Endometrium (tissue), 2 donors: ENCODE measurements around the gene RNLS.
A peak's percentile ranks its signal among the peaks of the same experiment; 100 is the strongest.

ENCODE experiments used
- FAIRE-seq: peaks from 2 replicates; lab custom pipeline; 2012; peaks lifted over from hg19 to GRCh38; lab: Jason Lieb, UNC
- donor health status: control.
- donor health status: control.

The RNLS gene

DNA sequence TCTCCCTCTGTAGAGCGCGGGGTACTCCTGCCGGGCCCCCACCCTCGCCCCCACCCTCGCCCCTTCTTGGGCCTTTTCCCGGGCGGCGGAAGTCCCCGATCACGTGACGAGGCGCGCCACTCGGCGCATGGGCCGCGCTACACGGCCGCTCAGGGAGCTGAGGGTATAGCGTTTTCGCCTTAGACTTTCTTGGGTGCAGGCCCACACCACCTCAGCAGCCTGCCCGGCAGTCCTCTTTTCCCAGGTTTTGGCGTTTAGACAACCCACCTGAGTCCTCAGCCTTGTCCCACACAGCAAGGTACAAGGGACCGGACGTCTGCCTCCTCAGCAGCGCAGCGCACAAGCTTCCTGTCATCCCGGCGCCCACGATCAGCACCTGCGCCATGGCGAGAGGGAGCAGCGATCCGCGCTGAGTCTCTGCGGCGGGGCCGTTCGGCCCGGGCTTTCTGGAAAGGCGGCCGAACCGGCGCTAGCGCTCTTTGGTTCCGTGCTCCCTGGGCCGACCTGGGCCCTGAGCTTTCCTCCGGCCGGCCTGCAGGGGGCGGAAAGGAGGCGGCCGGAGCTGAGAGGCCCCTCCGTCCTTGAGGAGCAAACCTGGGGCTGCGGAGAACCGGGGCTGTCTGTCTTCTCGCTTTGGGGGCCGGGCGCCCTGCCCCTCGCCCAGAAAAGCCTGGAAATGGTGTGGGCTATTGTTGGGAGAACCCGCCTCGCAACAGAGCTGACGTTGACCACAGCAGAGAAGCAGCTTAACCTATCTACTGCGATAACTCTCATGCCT, at the start of gene RNLS:
RNLS (minus strand) TSS at position 513 of the 778 bp plus-strand sequence.
- no peak for FAIRE-seq

DNA sequence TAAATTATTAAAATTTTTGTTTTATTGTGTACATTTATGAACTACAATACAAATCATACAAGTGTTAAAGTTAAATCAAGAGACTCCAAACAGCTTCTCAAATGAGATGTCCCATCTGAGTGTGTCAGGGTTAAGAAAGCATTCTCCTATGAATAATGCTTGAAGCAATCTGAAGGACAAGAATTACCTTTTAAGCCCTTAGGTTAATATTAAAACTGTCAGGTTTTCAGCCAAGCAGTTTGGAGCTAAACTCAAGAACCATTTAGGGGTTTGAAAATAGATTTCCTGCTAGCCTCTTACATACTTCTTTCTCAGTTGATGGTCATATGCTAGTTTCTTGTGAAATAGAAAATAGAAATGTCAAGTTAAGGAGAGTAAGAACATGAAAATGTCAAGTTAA, 41.7 kb upstream of the RNLS start:
- FAIRE-seq, result no peak

DNA sequence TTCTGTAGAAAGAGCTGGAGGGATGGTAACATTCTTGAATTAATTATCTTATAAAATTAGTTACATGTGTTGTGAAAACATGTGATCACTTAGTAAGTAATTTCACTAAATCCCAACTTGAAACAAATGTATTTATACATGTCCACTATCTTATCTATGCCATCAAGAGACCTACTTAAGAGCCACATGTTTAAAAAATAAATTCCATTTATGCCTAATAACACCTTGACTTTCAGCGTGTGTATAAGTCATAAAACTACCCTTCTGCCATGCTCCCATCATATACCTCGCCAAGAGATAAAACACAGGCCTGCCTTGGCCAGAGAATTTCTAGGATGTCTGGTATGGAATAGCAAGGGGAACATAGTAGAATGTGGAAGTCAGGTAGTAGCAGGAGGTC, 40.7 kb upstream of the RNLS start:
- FAIRE-seq, result no peak

DNA sequence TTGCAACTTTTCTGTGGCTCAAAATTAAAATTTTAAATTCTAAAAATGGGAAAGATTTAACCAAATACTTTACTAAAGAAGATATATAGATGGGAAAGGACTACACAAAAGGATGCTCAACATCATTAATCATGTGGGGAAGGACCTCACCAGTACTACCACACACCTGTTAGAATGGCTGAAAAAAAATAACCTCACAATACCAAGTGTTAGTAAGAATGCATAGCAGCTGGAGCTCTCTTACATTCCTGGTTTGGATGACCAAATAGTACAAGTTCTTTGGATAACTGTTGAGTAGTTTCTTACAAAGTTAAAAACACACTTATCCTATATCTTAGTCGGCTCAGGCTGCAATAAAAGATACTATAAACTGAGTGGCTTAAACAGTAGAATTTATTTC, 37.3 kb upstream of the RNLS start:
- no peak for FAIRE-seq

DNA sequence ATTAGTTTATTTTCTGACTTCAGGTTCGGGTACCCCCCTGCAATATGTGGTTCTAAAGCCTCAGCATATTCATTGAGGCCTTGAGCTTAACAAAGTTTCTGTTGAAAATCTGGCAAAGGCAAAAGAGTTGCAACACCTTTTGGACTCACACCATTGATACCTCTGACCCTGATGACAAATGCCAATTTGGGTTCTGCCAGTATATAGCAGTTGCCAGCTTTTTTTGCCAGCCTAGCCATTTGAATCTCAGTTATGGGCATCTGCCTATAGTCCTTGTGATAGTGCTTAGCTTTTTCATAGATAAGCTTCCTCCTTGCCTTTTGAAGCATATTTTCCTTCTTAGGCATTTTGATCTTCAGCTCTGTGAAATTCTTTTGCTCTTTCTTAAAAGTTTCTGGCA, 35.4 kb upstream of the RNLS start:
- FAIRE-seq, result no peak

DNA sequence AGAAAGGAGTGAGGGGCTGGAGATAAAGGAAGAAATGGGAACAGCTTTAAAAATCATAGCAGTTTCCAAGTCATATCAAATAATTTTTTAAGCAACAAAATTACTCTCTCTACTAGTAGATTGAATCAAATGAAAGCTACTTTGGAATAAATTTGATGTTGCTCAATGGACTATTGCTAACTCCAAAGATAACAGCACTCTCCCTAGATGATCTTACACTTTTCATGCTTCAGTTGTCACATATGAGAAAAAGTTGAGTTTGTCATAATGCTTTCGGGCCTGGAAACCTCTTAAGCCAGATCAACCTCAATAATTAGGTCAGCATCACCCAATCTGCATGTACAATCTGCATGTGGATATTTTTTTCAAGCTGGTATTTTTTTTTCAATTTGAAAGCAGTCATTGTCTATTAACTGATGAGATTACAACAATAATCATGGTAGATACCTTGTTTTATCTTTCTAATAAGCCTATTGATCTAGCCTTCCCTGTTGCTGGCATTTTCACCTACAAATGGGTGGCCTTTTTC, 34.7 kb upstream of the RNLS start:
- FAIRE-seq, result no peak

DNA sequence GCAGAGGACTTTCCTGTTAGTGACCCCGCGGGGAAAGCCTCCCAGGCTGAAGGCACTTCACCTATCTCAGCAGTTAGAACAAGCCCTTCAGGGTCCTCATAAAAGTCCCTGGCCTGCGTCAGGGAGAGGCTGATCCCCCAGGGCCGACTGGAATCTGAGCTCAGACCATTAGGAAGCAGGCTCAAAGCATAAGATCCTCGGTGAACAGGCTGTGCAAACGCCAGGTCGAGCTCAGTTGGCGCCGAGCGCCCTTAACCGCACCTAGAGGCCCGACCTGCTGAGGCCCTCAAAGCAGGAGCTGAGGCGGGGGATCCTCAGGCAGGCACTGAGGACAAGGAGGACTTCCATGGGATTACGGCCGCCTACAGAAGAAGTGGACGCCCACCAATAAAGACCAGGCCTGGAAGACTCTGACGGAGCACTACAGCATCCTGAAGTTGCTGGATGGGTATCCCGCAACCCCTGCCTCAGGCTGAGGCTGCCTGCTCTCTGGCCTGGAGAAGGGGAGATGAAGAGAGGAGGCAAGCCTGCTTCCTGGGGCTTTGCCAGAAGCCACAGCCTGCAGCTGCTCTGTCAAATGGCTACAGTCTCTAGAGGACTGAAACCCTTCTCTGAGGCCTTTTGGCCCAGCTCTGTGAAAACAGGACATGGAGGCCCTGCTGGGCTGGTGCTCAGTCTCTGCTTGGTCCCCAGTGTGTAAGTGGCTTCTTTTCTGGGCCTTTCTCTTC, 33.3 kb upstream of the RNLS start:
- FAIRE-seq, result no peak

DNA sequence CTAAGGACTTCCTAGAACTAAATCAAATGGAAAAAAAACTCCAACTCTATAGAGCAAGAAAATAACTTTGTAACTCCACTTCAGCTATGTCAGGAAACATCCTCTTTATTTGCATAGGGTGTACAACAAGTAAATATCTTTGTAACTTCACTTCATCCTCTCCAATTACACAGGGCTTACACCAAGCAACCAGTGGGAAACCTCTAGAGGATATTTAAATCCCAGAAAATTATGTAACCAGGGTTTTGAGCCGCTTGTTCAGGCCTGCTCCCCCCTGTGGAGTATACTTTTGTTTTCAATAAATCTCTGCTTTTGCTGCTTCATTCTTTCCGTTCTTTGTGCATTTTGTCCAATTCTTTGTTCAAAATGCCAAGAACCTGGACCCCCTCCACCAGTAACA, 25.7 kb upstream of the RNLS start:
- FAIRE-seq, result no peak

DNA sequence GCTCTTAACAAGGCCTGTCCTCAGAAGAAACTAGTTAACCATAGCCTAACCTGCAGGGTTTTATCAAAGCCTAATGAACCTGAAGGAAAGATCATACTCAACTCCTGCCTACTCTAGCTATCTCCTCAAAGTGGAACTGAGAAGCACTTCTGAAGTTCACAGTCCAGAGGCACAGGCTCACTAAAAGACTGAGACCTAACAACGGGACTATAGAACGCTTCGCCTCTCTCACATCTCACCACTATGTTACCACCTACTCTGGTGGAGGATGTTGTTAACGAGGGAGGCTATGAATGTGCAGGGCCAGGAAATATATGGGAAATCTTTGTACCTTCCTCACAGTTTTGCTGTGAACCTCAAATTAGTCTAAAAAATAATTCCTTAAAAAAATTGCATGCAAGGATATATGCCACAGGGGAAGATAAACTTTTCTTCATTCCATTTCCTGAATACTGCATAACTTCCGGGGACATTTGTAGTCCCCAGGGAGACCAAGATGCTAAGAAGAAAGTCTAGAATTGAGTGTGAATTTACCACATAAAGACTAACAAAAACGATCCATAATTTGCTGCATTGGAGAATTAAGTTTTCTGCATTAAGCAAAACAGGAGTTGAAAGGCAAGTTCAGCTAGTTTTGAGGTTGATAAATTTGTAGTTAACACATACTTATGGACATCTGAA, 25.1 kb upstream of the RNLS start:
- FAIRE-seq, result no peak

DNA sequence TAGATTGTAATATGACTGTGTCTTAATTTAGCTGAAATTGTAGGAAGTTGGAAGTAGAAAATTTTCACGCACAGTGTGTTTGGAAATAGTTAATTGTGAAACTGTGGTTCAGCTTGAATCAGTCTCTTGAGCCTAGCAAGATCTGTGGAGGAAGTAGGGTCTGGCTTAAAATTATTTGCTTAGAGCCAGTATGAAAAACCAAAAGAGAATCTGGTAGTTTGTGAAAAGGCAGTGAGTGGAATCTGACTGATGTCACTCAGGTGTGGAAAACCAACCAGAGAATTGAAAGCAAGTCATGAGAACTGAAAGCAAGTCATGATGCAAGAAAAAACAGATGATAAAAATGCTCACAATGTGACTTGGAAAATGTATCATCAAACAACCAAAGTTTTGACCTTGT, 14.9 kb upstream of the RNLS start:
- FAIRE-seq, result no peak

DNA sequence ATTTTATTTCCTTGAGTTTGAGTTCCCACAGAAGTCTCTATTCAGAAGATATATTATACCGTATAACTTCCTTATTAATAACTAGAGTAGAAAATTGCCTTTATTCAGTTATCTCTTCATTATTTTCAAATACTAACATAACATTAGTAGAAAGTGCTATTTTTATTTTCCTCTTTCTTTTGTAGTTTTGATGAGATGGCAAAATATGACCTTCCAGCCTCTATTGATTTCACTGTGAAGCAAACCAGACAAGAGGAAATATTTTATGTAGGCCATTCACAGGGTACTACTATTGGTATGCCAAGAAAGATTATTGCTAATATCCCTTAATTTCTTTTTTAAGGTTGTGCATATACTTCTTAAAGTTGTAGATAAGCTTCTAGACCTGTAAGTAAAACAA, 11.4 kb upstream of the RNLS start:
- FAIRE-seq, result no peak

DNA sequence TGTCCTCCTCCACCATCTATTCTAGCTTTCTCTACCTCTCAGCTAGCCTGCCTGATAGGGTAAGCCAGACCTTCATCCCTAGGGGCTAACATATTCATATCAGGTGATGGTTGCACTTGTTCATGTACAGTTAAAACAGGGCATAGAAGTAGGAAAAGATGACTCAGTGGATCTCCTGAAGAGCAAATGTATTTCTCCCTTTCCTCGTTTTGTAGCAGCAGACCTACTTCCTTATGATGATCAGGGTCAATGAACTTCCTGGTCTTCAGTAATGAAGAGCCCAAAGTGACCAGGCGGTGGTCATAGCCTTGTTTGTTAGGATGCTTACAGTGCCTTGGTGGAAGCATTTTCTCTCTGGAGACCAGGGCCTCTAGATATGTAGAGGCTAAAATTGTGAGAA, 9.8 kb upstream of the RNLS start:
- no peak for FAIRE-seq

DNA sequence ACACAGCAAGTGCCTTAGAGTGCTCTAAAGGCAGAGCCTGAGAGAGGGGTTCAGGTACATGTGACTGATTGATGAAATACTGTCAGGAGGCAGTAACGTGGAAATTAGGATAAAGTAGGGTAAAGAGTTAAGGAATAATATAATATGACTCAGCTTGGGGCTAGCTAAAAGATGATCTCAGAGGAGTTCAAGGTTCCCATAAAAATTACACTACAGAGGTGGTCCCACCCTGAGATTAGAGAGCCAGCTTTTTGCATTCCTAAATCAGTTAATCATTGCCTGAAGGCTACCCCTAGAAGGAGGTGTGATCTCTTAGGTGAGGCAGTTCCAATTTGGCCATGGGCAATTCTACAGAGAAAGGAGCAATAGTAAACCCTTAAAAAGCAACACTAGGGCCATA, 9.3 kb upstream of the RNLS start:
- FAIRE-seq, result no peak

DNA sequence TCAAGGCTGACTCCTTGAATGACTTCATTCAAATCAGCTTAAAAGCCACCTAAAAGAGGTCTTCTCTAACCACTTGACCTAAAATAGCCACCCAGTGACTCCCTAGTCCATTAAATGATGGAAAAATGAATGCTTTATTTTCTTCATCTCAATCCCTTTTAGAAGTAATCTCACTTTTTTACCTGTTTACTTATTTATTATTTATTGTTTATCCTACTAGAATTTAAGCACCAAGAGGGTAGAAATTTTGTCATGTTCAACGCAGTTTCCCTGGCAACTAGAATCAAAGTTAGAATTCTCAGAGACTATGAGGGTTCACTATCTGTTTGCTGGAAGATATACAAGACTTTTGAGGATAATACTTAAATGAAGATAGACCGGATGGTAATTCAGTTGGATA, 3.3 kb upstream of the RNLS start, which contains the start of gene LIPJ:
LIPJ (plus strand) TSS at position 301 of the 400 bp plus-strand sequence. CDS start 3,926 bp downstream, outside the sequence.
- FAIRE-seq, result no peak

DNA sequence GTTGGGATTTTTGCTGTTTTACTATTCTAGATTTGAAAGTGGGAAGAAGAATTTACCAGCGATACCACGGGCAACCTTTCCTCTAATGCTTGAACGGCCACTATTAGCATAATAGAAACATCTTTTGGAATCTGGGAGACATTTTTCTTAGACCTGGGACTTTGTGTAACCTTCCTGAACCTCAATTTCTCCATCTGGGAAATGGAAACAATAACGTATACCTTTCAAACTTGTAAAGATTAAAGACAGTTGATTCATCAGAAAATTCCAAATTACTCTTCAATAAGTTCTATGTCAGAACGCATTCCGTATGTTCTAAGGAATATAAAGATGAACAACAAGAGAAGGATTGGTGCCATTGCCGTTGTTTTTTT, 453 bp upstream of the RNLS start:
- FAIRE-seq, result no peak

DNA sequence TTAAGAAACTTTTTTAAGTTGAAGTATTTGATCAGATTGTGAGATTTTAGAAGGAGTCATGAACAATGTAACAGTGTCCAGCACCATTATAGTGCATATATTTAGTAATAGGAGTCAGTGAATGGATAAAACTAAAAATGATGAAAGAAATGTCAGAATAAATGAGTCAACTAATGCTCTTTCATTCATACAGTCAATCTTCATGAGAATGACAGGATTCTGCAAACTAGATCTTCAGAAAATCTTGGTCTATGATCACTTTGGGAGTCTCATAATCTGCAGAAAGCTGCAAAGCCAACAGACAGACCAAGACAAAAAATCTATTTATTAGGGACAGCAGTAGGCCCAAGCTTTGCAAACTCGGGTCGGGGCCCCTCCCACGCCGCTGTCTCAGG, 710 bp downstream of the RNLS start:
- no peak for FAIRE-seq

DNA sequence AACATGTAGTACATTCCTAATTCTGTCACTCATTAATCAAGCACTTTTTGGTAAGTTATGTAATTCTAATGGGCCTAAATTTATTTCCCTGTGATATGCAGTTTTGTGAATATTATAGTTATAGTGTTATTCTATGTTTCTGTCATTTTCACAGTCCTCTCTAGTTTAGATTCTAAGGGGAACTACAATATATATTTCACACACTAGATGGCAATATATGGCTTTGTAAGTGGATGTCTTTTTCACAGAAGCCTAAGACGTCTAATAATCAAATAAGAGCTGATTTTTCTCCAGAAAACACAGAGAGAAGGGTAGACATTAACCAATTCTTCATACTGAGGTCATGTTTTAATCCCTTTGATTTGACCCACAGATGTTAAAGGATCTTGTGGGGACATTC, 18.0 kb downstream of the RNLS start:
- peak; percentile 87 for FAIRE-seq

DNA sequence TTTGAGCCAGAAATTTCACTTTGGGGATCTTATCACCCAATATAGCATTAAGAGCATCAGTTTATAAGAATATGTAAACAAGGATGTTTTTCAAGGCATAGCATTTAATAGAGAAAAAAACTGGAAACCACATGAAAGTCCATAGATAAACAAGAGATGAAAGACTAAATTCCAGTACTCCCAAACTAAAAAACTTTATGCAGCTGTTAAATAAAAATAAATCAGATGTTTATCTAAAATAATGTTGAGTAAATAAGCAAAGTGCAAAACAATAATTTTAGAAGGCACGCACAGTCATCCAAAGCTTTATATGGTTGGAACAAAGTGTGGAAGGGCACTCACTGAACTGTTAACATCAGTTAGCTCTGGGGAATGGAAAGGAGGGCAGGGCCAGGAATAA, 21.0 kb downstream of the RNLS start:
- FAIRE-seq, result no peak

DNA sequence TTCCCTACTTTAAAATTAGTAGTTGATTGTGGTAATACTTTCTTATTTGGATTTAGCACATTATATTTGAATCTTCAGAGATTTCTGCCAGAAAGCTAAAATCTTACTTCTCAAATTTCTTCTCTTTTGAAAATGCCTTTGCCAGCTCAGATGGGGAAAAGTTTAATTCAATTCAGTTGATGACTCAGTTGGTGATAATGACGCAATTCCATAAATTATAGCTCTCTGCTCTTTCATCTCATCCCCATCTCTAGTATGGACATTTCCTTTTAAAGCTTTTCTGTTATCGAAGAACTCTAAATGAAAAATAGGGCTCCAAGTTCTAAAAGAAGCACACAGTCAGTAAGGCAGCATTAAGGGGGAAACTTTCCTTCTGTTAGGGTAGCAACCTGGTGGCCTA, 25.5 kb downstream of the RNLS start:
- no peak for FAIRE-seq

DNA sequence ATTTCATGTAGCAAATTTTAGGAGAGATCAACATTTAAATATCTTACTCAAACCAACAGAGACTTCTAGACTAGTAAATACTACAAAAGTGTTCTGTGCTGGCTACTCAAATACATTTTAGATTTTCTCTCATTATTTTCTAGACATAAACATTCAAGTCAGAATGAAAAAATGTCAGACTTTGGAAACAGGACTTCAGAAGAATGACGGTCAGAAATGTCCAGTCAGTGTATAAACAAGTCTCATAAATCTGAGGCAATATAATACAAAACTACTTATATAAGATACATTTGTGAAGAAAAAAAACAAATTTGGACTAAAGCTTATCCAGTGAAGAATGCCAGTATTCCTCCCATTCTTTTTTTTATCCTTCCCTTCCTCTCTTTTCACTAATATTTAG, 25.9 kb downstream of the RNLS start:
- no peak for FAIRE-seq

DNA sequence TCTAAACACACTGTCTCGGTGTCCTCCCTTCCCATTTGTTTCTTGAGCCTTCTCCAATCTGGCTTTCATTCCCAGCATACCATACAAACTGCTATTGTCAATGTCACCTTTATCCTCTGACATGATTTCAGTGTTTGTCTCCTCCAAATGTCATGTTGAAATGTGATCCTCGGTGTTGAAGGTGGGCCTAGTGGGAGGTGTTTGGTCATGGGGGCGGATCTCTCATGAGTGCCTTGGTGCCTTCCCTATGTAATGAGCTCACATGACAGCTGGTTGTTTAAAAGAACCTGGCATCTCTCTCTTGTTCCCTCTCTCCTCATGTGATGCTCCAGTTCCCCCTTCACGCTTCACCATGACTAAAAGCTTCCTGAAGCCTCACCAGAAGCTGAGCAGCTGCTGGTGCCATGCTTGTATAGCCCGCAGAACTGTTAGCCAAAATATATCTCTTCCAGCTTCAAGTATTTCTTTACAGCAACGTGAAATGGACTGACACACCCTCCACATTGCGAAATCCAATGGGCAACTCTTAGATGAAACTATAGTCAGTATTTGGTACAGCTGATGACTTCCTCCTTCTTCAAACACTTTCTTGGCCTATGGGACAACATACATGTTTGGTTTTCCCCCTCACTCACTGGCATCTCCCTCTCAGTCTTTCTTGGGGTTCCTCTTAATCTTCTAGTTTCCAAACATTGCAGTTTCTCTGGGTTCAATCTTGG, 27.8 kb downstream of the RNLS start:
- no peak for FAIRE-seq

DNA sequence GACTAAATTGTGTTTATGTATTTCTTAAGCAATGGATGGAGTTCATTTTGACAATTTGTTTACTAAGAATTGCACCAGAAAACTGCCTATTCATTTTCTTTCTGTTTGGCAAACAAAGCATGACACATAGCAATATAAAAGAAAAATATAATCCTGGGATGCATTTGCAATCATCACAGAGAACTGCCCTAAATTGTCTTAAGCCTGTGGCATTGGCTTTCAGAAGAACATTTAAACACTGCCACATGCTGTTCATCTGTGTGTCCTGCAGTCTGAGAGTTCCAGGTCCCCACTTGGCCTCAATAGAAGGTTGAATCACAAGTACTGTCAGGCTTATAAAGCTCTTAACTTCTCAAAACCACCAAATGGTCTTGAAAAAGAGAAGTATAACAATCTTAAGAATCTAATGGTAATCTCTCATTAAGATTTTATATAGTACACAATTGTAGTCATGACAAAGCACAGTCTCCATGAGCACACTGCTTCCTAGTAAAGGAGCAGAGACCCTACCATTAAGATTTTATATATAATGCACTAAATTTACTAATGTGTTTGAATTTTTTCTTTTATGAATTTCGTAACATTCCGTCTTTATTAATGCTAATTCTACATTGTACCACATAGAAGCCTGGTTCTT, 29.9 kb downstream of the RNLS start:
- peak; percentile 95 for FAIRE-seq
